GM12878 (cell line): ENCODE results near the gene TMEM259. TPM values are rescaled to one million over a fixed set of nuclear protein-coding genes. Genes with fewer than 3 reads are reported as not detected.

Experiments used
- ATAC-seq: fragments of 200-7000 bp; cut with Tn5 transposase; 3 replicates; pipeline ENCODE4 v1.9.1; 2020; ENCODE audit warnings: mild to moderate bottlenecking, moderate library complexity
- BruUV-seq: library from RNA; stranded (reverse); fragments of 400-500 nt; replicated peaks from 2 replicates; lab custom pipeline; 2021; lab: Mats Ljungman, UMichigan
- CTCF ChIA-PET: fragments of 300-600 bp; sonication (Branson Sonifier 250); formaldehyde crosslinking; extraction: SDS; loops from one replicate; lab custom pipeline; 2021; ENCODE audit warnings: inconsistent platforms; lab: Yijun Ruan, JAX
- POLR2A ChIA-PET: fragments of 350-600 bp; formaldehyde crosslinking; extraction: SDS; loops from one replicate; lab custom pipeline; 2021; ENCODE audit warnings: inconsistent platforms; lab: Charles Lee
- RAD21 ChIA-PET: fragments of 300-600 bp; sonication (Branson Sonifier 250); formaldehyde crosslinking; loops from one replicate; lab custom pipeline; 2023; ENCODE audit warnings: antibody characterized with exemption; ENCODE audit not compliant: unreplicated experiment; lab: Charles Lee
- SMC1A ChIA-PET: fragments of 300-600 bp; sonication (Branson Sonifier 250); formaldehyde crosslinking; loops from one replicate; lab custom pipeline; 2023; ENCODE audit not compliant: unreplicated experiment, uncharacterized antibody; lab: Charles Lee
- DNase-seq: peaks from one replicate; pipeline ENCODE4 v3.0.0-alpha.2; 2011; ENCODE audit warnings: low read depth, low spot score
- FAIRE-seq: peaks from 3 replicates; lab custom pipeline; 2011; peaks lifted over from hg19 to GRCh38; lab: Jason Lieb, UNC
- H2AFZ ChIP-seq: 2 replicates; pipeline ENCODE4 v1.6.0; 2011; ENCODE audit warnings: low read depth, low read length, control low read depth; ENCODE audit not compliant: control insufficient read depth
- H3K27ac ChIP-seq: 2 replicates; pipeline ENCODE4 v1.5.1; 2011; ENCODE audit warnings: control low read depth; ENCODE audit not compliant: control insufficient read depth, insufficient read depth
- H3K27me3 ChIP-seq, 2 experiments: replicated peaks in 1 of 2; 2 replicates each; pipeline versions ENCODE4 v1.6.0 to v1.6.1; 2011; ENCODE audit warnings: low read length in 1 of 2; ENCODE audit not compliant: control insufficient read depth in 2 of 2, insufficient read depth in 2 of 2
- H3K36me3 ChIP-seq, 2 experiments: 2 replicates each; pipeline ENCODE4 v1.5.1; 2011; ENCODE audit warnings: low read length in 1 of 2; ENCODE audit not compliant: control insufficient read depth in 2 of 2, insufficient read depth in 2 of 2
- H3K4me1 ChIP-seq: 2 replicates; pipeline ENCODE4 v1.6.1; 2011; ENCODE audit warnings: mild to moderate bottlenecking, low read length, moderate library complexity, mixed read lengths; ENCODE audit not compliant: control insufficient read depth, insufficient read depth
- H3K4me2 ChIP-seq: 2 replicates; pipeline ENCODE4 v1.6.0; 2011; ENCODE audit warnings: control low read depth; ENCODE audit not compliant: control insufficient read depth, insufficient read depth
- H3K4me3 ChIP-seq: fragments of 200-600 bp; sonication (generic); 2 replicates; pipeline ENCODE4 v1.5.1; 2016
- H3K79me2 ChIP-seq: 2 replicates; pipeline ENCODE4 v1.6.0; 2011; ENCODE audit warnings: low read length; ENCODE audit not compliant: control insufficient read depth, insufficient read depth
- H3K9ac ChIP-seq: 2 replicates; pipeline ENCODE4 v1.8.0; 2011; ENCODE audit warnings: low read length, control low read depth, mixed read lengths; ENCODE audit not compliant: control insufficient read depth, insufficient read depth
- H3K9me3 ChIP-seq: replicated peaks from 3 replicates; pipeline ENCODE4 v1.5.1; 2011; ENCODE audit warnings: mild to moderate bottlenecking, low read length; ENCODE audit not compliant: control insufficient read depth, insufficient read depth
- H4K20me1 ChIP-seq: 2 replicates; pipeline ENCODE4 v1.6.0; 2011; ENCODE audit not compliant: control insufficient read depth, insufficient read depth
- BHLHE40 ChIP-seq, 2 experiments: fragments of 450-650 bp in 1 of 2; IDR thresholded peaks; 2 replicates each; pipeline ENCODE4 v1.6.1; 2011 to 2017; ENCODE audit warnings: low read depth in 2 of 2, borderline replicate concordance in 1 of 2, improper control_type of control experiment in 1 of 2, low read length in 1 of 2, mild to moderate bottlenecking in 1 of 2
- ESRRA ChIP-seq: IDR thresholded peaks from 2 replicates; pipeline ENCODE4 v1.6.1; 2012; ENCODE audit warnings: mild to moderate bottlenecking, low read length, improper control_type of control experiment
- ETV6 ChIP-seq, 2 experiments: fragments of 450-650 bp in 1 of 2; IDR thresholded peaks in 1 of 2; conservative IDR thresholded peaks in 1 of 2; 2 replicates each; pipeline ENCODE4 v1.6.1; 2014; ENCODE audit warnings: antibody characterized with exemption in 1 of 2, borderline replicate concordance in 1 of 2, low read depth in 1 of 2, mild to moderate bottlenecking in 1 of 2, moderate library complexity in 1 of 2
- EZH2 ChIP-seq: IDR thresholded peaks from 2 replicates; pipeline ENCODE4 v1.6.1; 2012; ENCODE audit warnings: low read depth, mild to moderate bottlenecking, control low read depth, inconsistent platforms, low read length, borderline replicate concordance; ENCODE audit not compliant: control insufficient read depth
- IKZF2 ChIP-seq, 2 experiments: fragments of 450-650 bp; IDR thresholded peaks; 2 replicates each; pipeline ENCODE4 v1.6.1; 2017; ENCODE audit warnings: mild to moderate bottlenecking in 2 of 2, moderate library complexity in 2 of 2
- MEF2A ChIP-seq: IDR thresholded peaks from 2 replicates; pipeline ENCODE4 v1.6.1; 2011; ENCODE audit warnings: low read depth, mild to moderate bottlenecking, low read length, moderate library complexity; ENCODE audit not compliant: insufficient read depth
- NR2F1 ChIP-seq: fragments of 450-650 bp; conservative IDR thresholded peaks from 2 replicates; pipeline ENCODE4 v1.6.1; 2017; ENCODE audit warnings: mild to moderate bottlenecking
- POLR2A ChIP-seq: IDR thresholded peaks from 2 replicates; pipeline ENCODE4 v1.6.1; 2011; ENCODE audit warnings: low read depth, mild to moderate bottlenecking, low read length
- RELA ChIP-seq: fragments of 450-650 bp; IDR thresholded peaks from 2 replicates; pipeline ENCODE4 v1.8.0; 2014; ENCODE audit warnings: borderline replicate concordance; ENCODE audit not compliant: partially characterized antibody
- RUNX3 ChIP-seq: IDR thresholded peaks from 2 replicates; pipeline ENCODE4 v1.6.1; 2012; ENCODE audit warnings: low read length, inconsistent platforms
- WGBS: methylation state at CpG from one replicate; pipeline ENCODE4 v1.1.6; 2016; ENCODE audit warnings: low lambda C conversion rate; ENCODE audit not compliant: insufficient replicate concordance, insufficient coverage; ENCODE audit errors: missing lambda C conversion rate; 5-methylcytosine and 5-hydroxymethylcytosine counted together
- in situ Hi-C: fragments of 300-500 bp; cut with MboI; formaldehyde crosslinking; loops from 9 replicates; pipeline ENCODE4 v1.14.3; 2018; ENCODE audit warnings: mixed read lengths
- intact Hi-C: fragments of 100-400 bp; cut with micrococcal nuclease; formaldehyde crosslinking; loops from one replicate; pipeline ENCODE4 v1.14.2; 2022; ENCODE audit not compliant: unreplicated experiment
- polyA plus RNA-seq, 11 experiments: library from polyadenylated mRNA; depleted of rRNA in 4 of 11; unstranded in 6 of 11; stranded (reverse) in 5 of 11; fragments of >200 nt; fragmentation: Nextera tagmentation in 4 of 11; fragmentation: Illumina TruSeq in 1 of 11; extraction: Ambion mirVana in 4 of 11; extraction: Trizol in 1 of 11; gene quantifications; 1 replicate in 1 of 11; 2 replicates in 10 of 11; pipeline versions ENCODE4 v1.2.1 to v1.2.3, GENCODE V29; 2011 to 2016; ENCODE audit warnings: inconsistent platforms in 2 of 11, missing spikeins in 2 of 11, low read depth in 1 of 11
- total RNA-seq, 4 experiments: library from RNA; depleted of rRNA in 3 of 4; stranded (reverse); fragments of >200 nt in 3 of 4; fragmentation: Illumina TruSeq in 1 of 4; extraction: Trizol in 1 of 4; gene quantifications; 2 replicates each; pipeline versions ENCODE4 v1.2.1 to v1.2.3, GENCODE V29; 2013 to 2021

The TMEM259 gene
- total and polyA plus RNA-seq, 10 of the 15 experiments (the other 5 are each of a cell fraction or from before 2014, with no cell fraction given) = 0.43 to 184 (median 62.0) TPM

GRCh38 chr19:1015782-1016646, 4.9 kb downstream of the TMEM259 start:
- intact Hi-C loops = no loop called here

More at GRCh38 chr19:1015782-1016646, 4.9 kb downstream of the TMEM259 start:
- peaks cover 6% of the 10 kb centered on the region; the same call in 1 of the 2 replicates for H4K20me1 ChIP-seq
- ATAC-seq = peak; percentile 15; the same call in 2 of the 3 replicates
- ChIA-PET RAD21 (no interaction called here), SMC1A (no interaction called here), CTCF (interaction anchor here (0.7 to 0.9 kb wide), 2 partner anchors 10 to 12 kb away, joined by 3 read pairs; partner anchors contain the start of gene CNN2), POLR2A (interaction anchor here (0.8 to 1.5 kb wide), 2 partner anchors 10 to 124 kb away, joined by 4 to 7 read pairs; partner anchors contain the start of gene CNN2)
- peak overlapping the region; percentile 68 for H3K4me2 ChIP-seq
- H3K36me3 ChIP-seq = peaks cover 3 to 26% of the 10 kb centered on the region in 2 experiments; a peak in 2 of 4 replicates
- H3K9me3 ChIP-seq = no peaks in the 10 kb centered on the region
- TF ChIP-seq IKZF2 (IDR thresholded peaks at IDR 0.05) (no peak), ESRRA (no peak), RELA (no peak), RUNX3 (no peak), ETV6 (conservative IDR thresholded peaks at IDR 0.05 in 1 of 2, IDR thresholded peaks at IDR 0.05 in 1 of 2; ENCODE audit: borderline replicate concordance in 1 of 2, low read depth in 1 of 2) (no peak), POLR2A (peak; percentile 14; the same call in 1 of the 2 replicates), MEF2A (no peak), NR2F1 (0 out of 2 replicates have a peak, but pooled peaks have one; percentile 10), EZH2 (no peak), BHLHE40 (IDR thresholded peaks at IDR 0.05; ENCODE audit: borderline replicate concordance in 1 of 2, low read depth in 2 of 2, low read length in 1 of 2) (peak; percentile 60 to 84)
- 0 out of 2 replicates have a peak overlapping the region, but pooled peaks have one; percentile 50 for H3K4me3 ChIP-seq
- H3K27me3 ChIP-seq = no peaks in the 10 kb centered on the region
- WGBS = 68% methylated on average over 23 of the region's 31 CpGs
- H3K4me1 ChIP-seq = peaks cover 32% of the 10 kb centered on the region
- DNase-seq = no peak
- no peak for FAIRE-seq
- H3K9ac ChIP-seq = no peak overlapping the region; the same call in 1 of the 2 replicates
- H3K79me2 ChIP-seq = peaks cover 66% of the 10 kb centered on the region
- H2AFZ ChIP-seq = no peak overlapping the region
- 0 out of 2 replicates have a peak overlapping the region, but pooled peaks have one; percentile 9 for H3K27ac ChIP-seq
- no TSS peak for BruUV-seq
- in situ Hi-C loops = no loop called here
